Measurements from ENCODE around the gene PFKFB3.

DNA sequence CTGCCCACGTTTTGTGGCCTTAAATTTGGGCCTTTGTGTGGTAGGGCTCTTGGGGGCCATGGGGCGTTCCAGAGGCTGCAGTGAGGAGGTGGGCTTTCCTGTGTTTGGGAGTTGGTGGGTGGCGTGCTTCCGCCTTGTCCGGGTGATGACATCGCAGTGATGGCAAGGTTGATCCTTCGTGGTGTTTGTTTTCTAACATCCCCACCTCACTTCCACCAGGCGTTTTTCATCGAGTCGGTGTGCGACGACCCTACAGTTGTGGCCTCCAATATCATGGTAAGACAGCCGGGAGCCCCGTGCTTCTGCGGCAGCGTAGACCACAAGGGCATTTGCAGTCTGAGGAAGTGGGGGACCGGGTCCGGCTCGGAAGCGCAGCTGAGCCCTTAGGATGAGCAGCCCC is 14.2 kb downstream of the PFKFB3 start:
- TF ChIP-seq, protein P1, sequence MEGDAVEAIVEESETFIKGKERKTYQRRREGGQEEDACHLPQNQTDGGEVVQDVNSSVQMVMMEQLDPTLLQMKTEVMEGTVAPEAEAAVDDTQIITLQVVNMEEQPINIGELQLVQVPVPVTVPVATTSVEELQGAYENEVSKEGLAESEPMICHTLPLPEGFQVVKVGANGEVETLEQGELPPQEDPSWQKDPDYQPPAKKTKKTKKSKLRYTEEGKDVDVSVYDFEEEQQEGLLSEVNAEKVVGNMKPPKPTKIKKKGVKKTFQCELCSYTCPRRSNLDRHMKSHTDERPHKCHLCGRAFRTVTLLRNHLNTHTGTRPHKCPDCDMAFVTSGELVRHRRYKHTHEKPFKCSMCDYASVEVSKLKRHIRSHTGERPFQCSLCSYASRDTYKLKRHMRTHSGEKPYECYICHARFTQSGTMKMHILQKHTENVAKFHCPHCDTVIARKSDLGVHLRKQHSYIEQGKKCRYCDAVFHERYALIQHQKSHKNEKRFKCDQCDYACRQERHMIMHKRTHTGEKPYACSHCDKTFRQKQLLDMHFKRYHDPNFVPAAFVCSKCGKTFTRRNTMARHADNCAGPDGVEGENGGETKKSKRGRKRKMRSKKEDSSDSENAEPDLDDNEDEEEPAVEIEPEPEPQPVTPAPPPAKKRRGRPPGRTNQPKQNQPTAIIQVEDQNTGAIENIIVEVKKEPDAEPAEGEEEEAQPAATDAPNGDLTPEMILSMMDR (IDR thresholded peaks at IDR 0.05) = no peak
- TF ChIP-seq POLR2A (IDR thresholded peaks at IDR 0.05) = no peak
